Measurements from ENCODE around the gene SNX5.

The SNX5 gene

DNA sequence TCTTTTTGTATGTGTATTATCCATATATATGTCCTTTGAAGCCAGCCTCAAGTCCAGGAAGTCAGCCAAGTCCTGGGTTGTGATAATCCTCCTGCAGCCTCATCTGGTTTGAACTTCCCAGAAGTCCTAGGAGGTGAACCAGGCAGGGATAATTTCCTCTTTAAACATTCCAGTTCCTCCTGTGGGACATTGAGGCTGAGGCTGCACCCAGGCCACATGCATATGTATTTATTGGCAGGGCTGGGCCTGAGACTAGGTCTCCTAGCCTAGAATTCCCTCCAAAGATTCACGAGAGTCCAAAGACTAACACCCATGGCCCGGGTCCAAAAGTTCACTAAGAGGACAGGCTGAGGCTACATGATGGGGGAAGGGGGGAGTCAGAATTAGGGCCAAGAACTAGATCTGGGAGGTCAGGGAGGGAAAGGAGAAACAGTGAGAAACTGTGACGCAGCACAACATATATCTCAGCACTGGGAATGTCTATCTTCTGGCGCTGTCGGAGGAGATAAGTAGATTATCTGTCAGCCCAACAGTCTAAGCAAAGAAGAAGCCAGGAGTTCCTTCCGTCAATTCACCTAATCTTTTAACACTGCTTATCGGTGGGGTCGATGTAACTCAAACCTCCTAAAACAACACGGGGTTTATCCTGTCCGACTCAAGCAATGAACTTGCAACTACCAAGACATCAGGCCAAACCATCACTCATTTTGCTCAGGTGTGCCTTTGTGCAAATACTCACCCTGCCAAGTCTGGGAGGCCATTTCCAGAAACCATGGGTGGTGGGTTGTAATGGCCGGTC is 43.3 kb downstream of the SNX5 start:
- DNase-seq (ENCODE audit: low spot score): no peak
- TF ChIP-seq CTCF (IDR thresholded peaks at IDR 0.05; ENCODE audit: borderline replicate concordance, control extremely low read depth, extremely low read depth, insufficient read depth, missing control alignments): no peak
- in situ Hi-C loops (cut with MboI; ENCODE audit: low sequenced_read_pairs, unreplicated experiment): no loop called here

DNA sequence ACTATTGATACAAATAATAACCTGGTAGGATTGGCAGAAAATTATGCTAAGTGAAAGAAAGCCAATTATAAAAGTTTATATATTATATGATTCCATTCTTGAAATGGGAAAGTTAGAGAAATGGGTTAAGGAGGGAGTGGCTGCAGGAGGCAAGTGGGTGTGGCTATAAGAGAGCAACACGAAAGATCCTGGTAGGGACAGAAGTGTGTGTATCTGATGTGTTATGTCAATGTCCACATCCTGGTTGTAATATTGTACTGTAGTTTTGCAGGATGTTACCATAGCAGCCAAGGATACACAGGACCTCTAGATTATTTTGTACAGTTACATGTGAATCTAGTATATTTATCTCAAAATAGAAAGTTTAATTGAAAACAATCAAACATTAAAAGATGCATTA is 46.8 kb downstream of the SNX5 start:
- no peak for TF ChIP-seq CTCF (IDR thresholded peaks at IDR 0.05; ENCODE audit: borderline replicate concordance, control extremely low read depth, extremely low read depth, insufficient read depth, missing control alignments)
- in situ Hi-C loops (cut with MboI; ENCODE audit: low sequenced_read_pairs, unreplicated experiment): no loop called here
- DNase-seq (ENCODE audit: low spot score): no peak

DNA sequence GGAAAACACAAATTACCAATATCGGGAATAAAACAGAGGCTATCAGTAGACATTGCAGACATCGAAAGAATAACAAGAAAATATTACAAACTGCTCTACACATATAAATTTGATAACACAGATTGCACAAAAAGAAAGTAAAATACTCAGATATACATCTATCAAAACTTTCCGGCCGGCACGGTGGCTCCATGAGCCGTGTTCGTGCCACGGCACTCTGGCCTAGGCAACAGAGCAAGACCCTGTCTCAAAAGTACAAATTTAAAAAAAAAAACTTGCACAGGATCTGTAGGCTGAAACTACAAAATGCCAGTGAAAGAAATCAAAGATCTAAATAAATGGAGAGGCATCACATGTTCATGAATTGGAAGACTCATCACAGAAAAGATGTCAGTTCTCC is 49.4 kb downstream of the SNX5 start:
- TF ChIP-seq CTCF (IDR thresholded peaks at IDR 0.05; ENCODE audit: borderline replicate concordance, control extremely low read depth, extremely low read depth, insufficient read depth, missing control alignments): no peak
- in situ Hi-C loops (cut with MboI; ENCODE audit: low sequenced_read_pairs, unreplicated experiment): no loop called here
- no peak for DNase-seq (ENCODE audit: low spot score)

GRCh38 chr20:17917832-17918618 is 50.6 kb downstream of the SNX5 start:
- DNase-seq (ENCODE audit: low spot score): no peak
- no peak for TF ChIP-seq CTCF (IDR thresholded peaks at IDR 0.05; ENCODE audit: borderline replicate concordance, control extremely low read depth, extremely low read depth, insufficient read depth, missing control alignments)
- in situ Hi-C loops (cut with MboI; ENCODE audit: low sequenced_read_pairs, unreplicated experiment): no loop called here

GRCh38 chr20:17916433-17916891 is 52.1 kb downstream of the SNX5 start:
- TF ChIP-seq CTCF (IDR thresholded peaks at IDR 0.05; ENCODE audit: borderline replicate concordance, control extremely low read depth, extremely low read depth, insufficient read depth, missing control alignments): no peak
- DNase-seq (ENCODE audit: low spot score): no peak
- in situ Hi-C loops (cut with MboI; ENCODE audit: low sequenced_read_pairs, unreplicated experiment): no loop called here

- DNase-seq (ENCODE audit: low spot score): no peak
- in situ Hi-C loops (cut with MboI; ENCODE audit: low sequenced_read_pairs, unreplicated experiment): no loop called here
- TF ChIP-seq CTCF (IDR thresholded peaks at IDR 0.05; ENCODE audit: borderline replicate concordance, control extremely low read depth, extremely low read depth, insufficient read depth, missing control alignments): no peak
These were observed 53.6 kb downstream of the SNX5 start for GRCh38 chr20:17914957-17915356.

Data from GM13976 (cell line).